GM21526 (cell line): ENCODE results near the gene KIF16B.

ENCODE experiments used
- ATAC-seq: cut with Tn5 transposase; IDR thresholded peaks from one replicate; pipeline ENCODE4 v1.9.1; 2021; ENCODE audit warnings: moderate library complexity; ENCODE audit not compliant: unreplicated experiment, low FRiP score

The KIF16B gene

DNA sequence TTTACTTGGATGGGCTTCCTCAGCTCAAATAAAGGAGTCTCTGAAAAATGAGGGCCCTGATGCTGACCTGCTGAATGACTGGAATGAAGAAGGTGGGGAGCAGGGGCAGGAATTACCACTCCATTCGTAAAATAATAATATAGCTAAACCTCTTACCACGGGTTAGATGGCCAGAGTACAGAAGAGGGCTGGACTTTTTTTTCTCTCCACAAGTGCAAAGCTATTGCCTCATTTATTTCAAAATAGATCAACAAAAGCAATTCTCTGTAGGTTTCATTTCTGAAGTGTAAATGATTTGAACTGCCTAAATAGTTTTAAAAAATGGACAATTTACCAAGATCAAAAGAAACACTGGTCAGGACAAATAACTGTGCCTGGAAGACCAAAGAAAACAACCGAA, 256.7 kb downstream of the KIF16B start:
- no peak for ATAC-seq

DNA sequence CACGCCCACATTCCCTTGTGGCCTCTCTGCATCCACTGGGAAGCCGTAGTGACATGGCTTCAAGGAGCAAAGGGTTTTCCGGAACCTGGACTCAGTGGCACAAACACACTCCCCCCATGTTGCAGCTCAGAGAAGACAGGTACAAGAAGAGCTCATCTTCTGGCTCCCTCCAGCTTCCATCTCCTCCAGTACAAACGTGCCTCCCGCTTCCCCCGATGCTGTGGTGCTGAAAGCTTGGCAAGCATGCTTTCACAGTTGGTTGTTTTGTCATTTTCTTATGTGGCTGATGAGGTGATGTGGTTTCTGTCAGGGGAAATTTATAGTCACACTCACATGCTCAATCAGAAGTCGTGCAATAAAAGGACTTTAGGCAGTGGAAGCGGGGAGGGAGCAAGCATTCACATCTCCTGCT, 258.5 kb downstream of the KIF16B start:
- ATAC-seq, result no peak

DNA sequence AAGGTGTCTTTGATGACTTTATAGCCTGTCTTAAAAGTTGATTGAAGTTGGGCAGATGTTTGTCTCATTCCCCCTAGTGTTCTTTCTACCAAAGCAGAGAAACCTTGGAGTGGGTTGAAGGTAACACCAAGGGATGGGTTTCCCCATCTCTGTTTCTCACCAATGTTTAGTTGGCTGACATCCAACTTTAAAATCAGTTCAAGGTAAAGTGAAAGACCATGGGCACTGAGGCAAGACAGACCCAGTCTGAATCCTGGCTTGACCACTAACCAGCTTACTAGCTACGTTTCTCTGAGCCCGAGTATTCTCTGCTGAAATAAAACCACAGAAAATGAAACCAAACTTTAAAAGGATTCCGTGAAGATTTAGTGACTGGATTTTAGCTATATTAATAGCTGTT, 258.9 kb downstream of the KIF16B start:
- ATAC-seq, result no peak

DNA sequence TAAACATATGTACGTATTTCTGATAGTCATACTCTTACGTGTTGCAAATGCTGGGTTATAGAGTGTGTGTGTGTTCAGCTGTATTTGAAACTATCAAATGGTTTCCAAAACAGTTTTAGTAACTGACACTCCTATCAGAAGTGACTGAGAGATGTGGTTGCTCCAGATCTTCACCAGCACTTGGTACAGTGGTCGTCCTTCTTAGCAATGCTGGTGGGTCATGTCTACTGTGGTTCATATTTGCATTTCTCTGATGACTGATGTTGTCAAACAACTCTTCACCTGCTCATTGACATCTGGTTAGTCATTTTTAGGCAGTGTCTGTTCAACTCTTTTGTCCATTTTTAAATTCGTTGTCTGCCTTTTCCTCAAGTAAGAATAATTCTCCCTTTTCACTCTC, 259.3 kb downstream of the KIF16B start:
- no peak for ATAC-seq

DNA sequence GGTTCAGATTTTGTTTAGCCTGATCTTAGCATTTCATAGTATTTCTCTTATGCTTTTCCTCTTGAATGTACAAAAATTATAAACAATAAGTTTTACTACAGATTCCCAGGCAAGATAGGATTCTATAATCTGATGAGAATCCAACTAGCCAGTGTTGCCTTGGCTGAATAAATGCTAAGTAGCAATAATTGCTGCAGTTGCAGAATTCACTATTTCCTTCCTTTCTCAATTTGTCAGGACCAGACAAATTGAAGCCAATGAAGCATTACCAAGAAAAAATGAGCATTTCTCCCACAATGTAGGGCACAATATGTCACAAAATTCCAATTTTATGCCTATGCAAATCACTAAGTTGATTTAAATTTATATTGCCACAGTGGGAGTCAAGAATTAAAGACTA, 260.2 kb downstream of the KIF16B start:
- ATAC-seq, result no peak

DNA sequence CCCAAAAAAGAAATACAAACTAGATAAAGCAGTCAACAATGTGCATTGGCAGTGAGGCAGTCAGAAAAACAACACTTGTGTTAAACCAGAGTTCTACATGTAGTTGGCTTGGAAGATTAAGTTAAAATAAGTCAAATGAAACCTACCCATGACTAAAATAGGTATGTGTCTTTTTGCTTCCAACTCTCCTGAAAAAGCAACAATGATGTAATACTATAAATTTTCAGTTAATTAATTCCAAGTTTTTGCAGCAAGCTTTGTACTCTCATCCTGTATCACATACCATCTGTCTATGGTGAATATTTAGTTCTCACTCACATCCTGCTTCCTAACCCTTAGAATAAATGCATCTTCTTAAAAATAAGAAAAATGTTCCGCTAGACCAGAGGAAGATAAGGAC, 261.5 kb downstream of the KIF16B start:
- no peak for ATAC-seq

DNA sequence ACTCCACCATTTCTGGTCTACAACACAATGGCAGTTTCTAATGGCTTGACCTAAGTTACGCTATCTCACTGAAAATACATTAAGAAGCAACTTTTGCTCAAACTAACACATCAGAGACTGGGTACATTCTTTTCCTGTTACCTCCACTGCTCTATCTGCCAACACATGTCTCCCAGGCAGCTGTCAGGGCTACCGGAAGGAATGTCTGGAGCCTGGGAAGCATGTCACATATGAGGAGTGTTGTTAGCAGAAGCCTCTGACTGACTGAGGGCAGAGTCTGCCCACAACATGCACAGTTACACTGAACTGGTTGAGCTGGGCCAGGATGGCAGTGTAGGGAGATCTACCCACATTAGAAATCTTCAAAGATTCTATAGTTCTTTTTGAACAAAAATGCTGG, 264.5 kb downstream of the KIF16B start:
- ATAC-seq, result no peak

DNA sequence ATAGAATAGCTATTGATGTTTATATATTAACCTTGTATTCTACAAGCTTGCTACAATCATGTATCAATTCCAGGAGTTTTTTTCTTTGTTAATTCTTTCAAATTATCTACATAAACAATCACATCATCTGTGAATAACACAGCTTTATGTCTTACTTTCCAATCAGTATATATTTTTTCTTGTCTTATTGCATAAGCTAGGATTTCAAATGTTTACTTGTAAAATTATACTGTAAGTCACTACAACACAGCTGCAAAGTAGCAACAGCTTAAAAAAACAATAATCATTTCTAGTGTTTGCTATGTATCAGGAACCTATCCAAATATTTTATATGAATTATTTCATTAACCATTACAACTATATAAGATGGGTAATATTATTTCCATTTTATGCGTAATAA, 270.4 kb downstream of the KIF16B start:
- ATAC-seq, result no peak

DNA sequence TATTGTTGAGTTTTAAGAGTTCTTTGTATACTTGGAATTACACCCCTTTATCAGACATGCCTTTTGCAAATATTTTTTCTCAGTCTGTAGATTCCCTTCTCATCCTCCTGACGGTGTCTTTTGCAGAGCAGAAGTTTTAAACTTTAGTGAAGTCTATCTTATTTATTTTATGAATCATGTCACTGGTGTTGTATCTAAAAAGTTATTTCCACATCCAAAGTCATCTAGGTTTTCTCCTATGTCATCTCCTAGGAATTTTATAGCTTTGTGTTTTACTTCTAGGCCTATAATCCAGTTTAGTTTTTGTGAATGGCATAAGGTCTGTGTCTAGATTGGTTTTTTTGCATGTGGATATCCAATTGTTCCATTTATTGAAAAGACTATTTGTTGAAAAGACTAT, 271.3 kb downstream of the KIF16B start:
- no peak for ATAC-seq

DNA sequence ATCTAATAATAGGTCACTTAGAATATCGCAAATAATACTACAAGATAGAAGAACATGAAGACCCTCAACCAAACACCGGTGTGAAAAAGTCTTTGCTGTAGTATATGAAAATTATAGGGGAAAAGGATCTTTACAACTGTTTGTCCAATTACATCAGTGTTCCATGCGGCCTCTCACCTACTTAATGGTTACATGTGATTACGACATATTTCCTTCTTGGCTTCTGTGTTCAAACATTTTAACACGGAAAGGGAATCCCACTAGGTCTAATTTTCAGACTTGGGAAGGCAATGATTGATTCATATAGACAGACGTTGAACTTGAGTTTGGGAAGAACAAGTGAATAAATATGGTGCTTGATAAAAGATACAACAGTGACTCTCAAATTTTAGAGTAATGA, 273.4 kb downstream of the KIF16B start:
- no peak for ATAC-seq

DNA sequence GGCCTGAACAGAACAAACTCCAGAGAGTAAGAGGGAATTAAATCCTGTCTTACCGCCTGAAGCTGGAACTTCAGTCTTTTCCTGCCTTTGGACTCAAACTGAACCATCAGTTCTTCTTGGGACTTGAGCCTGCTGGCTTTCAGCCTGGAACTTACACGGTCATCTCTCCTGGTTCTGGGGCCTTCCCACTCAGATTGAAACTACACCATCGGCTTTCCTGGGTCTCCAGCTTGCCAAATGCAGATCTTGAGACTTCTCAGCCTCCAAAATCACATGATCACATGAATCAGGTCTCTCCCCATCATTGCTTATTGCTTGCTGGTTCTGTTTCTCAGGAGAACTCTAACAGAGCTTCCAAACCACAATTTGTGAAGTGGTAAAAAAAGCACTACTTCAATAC, 276.3 kb downstream of the KIF16B start:
- no peak for ATAC-seq

DNA sequence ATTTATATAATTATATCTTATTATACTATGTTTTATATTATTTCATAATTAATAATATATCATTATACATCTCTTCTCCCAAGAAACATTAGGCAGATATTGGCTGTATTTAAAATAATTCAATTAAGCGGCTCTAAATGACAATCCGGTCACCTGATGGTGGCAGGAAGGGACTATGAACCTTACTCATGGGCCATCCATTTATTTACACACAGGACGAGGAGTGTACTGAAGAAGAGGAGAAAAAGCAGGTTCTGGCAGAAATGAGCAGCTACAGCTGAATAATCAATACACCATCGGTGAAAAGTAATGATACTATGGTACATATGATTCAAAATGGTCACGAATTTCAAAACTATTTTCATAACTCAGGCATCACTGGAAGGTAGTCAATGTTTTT, 277.7 kb downstream of the KIF16B start:
- ATAC-seq, result no peak

DNA sequence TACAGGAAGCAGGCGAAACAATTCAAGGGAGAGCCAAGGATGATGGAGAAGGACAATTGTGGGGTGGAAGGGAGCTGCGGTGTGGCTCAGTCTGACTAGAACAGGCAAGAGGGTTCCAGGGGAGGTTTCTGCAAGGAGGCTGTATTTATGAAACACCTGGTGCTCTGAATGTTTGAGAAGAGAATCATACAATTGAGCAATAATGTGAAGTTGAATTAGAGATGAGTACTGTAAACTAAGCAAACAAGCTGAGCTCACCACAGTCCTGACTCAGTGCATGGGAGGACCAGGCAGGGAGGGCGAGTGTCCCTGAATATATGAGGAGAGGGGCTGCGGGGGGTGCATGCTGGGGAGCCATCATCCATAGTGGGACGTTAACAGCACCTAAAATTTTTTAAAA, 279.7 kb downstream of the KIF16B start:
- no peak for ATAC-seq

DNA sequence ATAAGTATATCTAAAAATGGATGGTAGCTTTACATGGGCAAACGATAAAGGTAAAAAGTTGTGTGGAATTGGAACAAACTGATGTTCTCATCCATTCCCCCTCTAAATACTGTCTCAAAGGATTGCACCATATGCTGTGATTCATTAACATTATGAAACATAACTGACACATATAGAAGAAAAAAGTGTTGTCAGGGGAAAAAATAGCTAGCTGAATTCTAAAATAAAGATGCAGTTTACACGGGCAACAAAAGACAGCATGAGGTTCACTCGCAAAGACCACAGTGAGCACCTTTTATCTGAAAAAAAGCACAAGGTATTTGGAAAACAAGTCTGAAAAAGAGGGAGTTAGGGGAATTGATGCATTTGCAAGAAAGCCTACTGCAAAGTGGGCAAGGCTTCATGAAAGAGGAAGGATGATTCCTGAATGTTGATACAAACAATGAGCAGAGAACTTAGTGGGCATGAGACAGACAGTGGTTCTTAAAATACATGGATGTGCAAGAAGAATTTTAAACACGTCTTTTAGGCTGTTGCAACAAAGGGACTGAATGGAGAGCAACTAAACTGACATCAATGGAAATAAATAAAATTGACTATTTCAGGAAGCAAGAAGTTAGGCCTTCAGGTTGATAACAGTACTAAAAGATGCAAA, 280.9 kb downstream of the KIF16B start:
- ATAC-seq, result no peak

DNA sequence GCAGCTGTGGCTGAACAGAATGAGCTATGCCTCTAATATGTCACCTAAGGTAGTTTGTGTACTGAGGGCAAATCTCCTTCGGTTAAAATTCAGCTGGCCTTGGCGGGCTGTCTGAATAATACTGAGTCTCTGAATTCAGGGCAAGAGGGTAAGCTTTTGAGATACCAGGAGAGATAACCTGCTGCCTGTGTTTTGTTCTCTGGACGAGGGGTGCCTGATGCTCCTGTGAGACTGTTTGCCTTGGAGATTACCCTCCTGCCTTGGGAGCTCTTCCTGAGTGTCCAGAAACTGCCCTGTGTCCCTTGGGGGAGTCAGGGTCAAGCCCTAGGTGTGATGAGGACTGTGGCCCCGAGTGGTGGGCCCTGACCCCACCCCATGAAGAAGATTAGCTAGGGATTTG, 282.9 kb downstream of the KIF16B start:
- ATAC-seq, result no peak

DNA sequence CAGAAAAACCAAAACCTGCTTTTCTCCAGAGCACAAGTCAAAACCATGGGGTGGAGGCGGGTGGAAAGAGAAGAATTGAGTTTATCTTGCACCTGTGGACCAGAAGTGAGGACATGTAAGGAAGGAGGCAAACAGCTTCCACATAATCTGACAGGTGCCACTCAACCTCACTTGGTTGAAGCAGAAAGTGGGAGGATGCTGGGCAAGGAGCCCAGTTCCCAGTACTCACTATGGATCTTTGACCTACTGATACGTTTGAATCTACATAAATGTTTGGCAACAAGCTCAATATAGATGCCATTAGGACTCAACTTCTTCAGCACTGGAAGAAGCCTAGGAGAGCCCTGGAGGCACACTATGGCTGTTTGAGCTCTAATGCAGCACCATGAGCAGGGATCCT, 285.5 kb downstream of the KIF16B start:
- no peak for ATAC-seq

DNA sequence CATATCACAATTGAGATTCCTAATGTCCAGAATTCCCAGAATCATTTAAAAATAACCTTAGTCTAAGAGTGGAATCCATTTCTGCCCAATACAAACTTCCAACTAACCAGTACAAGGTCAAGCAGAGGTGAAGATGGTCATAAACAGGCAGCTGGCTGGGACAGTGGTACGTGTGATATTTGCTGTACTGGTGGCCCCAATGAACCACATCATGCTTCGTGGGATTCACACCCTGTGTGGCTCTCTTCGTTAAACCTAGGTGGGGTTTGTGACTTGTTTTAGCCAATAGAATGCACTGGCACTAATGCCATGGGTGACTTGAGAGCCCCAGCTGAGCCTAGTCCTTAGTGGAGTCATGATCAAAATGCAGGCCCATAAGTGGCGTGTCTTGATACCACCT, 286.6 kb downstream of the KIF16B start:
- ATAC-seq, result no peak

DNA sequence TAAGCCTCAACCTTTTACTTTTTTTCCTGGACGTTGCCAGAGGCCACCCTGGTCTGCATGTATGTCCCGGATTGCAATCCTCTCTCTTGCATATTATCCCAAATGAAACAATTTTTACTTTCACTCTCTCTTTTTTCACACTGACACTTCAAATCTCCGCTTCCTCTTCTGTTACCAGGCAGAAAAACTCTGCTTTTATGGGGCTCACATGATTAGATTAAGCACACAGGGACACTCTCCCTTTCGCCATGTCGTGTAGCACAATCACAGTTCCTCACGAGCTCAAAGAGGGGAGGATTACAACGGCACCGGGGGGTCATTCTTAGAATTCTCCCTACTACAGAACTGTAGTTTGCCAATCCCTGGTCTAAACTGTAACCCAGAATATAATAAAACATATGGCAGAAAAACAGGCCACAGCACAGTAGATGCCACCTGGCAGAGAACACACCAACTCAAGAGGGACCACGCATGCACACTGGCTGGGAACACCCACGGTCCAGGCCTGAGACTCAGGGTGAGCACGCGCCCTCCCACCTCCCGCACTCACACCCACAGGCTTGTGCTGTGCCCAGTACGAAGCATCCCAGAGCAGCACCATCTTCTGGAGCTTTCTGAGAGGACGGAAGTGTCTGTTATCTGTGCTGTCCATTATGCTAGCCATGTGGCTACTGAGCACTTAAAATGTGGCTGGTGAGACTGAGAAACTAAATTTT, 288.7 kb downstream of the KIF16B start:
- ATAC-seq, result no peak

DNA sequence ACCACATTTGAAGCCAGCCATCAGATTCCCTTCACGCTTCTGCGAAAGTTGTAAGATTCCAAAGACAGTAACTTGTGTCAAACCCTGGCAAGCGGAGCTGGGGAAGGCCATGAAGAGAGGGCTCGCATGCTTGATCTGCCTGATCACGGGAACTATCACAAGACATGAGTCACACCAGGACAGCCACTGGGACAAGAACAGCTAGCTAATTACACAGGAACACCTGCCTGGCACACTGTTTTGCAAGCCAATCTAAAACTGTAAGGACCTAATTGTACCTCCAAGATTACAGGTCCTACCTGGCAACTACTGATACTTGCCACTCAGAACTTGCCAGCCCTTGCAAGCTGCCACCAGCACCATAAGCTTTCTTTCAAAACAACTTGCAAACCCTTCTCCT, 289.3 kb downstream of the KIF16B start:
- no peak for ATAC-seq

DNA sequence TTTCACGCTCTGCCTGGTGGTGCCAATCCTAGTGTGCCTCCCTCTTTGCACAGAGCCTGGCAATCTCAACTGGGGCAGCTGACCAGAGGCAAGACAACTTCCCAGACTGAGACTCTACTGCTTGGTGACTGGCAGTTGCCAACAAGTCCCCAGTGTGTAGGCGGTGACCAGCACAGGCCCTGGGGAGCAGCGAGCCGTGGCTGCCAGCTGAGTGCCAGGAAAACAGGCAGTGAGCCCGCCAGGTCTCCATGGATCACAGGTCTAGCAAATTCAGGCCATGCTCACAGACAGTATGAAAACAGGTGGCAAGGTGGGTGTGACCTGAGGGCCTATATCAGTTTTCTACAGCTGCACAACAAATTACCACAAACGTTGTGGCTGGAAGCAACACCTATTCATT, 289.9 kb downstream of the KIF16B start:
- ATAC-seq, result no peak

DNA sequence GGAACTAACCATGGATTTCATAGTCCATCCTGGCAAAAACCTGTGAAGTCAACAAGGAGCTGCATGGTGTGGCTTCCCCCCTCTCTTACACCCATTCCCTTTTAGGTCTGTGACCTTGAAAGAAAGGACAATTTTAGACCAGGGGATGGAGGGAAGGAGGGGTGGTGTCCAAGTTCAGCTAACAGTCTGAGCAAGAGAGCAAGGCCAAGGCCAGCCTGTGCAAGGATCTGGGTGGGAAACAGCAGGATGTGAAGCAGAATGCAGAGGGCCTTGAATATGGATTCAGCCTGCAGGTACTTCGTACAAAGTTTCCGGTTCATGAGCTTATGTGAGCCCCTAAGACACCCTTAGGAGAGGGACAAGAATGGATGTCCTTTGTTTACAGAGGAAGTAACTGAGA, 293.0 kb downstream of the KIF16B start:
- no peak for ATAC-seq

DNA sequence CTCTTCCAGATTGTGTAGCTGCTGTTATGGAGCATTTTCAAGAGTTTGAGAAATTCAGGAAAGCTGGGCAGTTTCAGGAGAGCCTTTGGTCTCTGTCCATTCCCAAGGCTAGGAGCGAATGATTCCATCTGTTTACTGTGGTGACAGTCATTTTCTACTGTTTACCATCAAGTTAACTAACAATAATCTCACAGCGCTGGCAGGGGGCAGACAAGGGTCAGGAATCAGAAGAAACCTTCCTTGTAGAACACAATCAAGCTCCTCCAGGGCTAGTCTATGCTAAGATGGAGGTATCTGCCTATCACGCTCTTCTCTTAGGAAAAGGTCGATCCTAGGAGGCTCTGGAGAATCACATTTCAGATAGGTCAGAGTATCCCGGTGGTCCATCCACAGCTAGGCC, 293.9 kb downstream of the KIF16B start:
- ATAC-seq, result no peak
